Amniotic epithelial cell (primary cell): ENCODE results near the gene RORC.
"Not testable (repeated sequence)": the region's sequence is repeated elsewhere in the genome, so short reads cannot be mapped to it uniquely, and the experiment has no call there.

Experiments used
- DNase-seq: peaks from one replicate; pipeline ENCODE4 v3.0.0-alpha.2; 2010; ENCODE audit warnings: low read depth

The RORC gene

DNA sequence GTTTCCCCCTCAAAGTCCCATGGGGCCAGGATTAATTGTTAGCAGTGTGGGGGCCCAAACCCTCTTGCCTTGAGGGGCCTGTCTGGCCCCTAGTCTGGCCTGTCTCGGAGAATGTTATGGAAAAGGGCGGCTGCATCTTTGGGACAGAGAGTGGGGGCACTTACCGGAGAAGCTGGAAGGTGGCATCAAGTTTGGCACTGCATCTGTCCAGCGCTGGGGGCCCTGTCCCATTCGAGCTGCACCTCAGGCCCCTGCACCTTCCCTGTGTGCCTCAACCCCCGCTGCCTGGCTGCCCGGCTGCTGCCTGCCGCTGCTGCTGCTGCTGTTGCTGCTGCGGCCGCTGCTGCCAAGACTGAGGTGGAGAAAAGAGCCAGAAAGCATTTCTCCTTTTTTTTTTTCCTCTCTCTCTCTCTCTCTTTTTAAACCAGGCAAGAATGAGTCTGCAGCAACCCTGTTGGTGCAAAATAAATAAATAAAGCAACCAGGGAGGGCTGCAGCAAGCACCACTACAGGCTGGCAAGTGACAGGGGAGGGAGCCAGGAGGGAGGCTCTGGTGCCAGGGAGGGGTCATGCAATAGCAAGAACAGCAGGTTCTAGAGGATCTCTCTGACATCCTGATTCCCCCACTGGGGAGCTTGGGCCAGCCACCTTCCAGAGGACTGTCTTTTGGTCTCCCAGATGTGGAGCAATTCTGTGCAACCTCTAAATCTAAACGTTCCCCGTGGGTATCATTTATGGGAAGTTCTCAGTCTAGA, 26.4 kb downstream of the RORC start, which contains the start of gene LINGO4:
Gene LINGO4, minus strand, starts transcription at position 354 of the 755 bp plus-strand sequence. CDS start 2,715 bp downstream, outside the sequence.
- no peak for DNase-seq

DNA sequence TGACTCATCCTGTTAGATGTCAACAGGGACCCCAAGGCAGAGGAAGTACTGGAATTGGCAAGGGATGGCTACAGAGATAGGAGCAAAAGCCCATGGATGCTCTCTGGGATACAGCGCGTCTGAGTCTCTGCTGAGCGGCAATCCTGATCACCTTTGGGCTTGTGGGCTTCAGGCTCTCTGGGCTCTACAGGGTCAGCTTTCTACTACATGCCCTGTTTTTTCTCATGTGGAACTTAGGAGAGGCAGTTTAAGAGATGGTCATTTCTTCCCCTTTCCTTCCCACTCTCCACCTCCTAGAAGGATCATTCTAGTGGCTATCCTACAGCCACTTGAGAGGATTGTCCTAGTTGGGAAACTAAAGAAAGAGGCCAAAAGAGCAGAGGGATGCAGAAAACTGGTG, 27.7 kb downstream of the RORC start:
- DNase-seq: no peak

DNA sequence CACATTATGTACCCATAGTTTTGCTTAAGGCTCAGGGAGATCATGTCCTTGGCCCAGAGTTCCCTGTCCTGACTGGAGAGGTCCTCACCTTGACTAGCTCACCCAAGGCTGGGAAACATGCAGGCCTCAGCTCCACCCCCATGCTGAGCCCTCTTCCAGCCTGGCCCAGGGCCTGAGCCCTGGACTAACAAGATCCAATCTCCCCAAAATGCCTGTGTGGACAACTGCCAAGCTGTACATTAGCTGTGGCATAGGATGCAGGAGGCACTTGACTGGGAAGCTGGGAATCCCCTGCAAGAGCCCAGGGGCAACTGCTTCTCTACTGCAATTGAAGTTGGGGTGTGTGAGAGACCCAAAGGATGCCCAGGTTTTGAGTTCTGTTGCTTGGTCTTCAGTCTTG, 28.4 kb downstream of the RORC start:
- no peak for DNase-seq

DNA sequence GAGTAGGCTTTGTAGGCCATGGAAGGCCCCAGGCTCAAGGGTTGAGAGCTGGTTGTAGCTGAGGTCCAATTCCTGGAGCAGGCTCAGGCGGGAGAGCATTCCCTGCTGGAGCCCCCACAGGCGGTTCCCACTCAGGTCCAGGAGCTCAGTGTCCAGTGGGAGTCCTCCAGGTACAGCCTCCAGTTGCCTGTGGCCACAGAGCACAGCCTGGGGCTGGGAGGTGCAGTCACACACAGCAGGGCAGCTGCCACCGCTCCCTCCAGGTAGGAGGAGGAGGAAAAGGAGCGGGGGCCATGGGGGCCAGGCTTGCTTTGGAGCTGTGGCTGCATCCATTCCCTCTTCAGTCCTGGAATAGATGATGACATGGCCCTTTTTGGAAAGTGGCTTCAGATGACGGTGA, 29.2 kb downstream of the RORC start:
- DNase-seq: no peak

DNA sequence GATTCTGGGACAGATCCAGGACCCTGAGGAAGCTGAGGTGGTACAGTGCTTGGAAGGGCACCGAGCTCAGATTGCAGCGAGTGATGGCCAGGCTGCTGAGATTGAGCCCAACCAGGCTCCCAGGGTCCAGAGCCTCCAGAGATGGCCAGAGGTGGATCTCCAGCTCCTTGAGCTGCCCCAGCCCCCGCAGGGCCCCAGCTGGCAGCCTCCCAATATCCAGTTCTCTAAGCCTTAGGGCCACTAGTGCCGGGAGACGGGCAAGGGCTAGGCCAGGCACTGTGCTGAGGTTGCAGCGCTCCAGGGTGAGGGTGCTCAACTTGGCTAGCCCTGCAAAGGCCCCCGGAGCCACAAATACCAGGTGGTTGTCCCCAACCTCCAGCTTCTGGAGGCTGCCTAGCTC, 29.8 kb downstream of the RORC start:
- DNase-seq: no peak

DNA sequence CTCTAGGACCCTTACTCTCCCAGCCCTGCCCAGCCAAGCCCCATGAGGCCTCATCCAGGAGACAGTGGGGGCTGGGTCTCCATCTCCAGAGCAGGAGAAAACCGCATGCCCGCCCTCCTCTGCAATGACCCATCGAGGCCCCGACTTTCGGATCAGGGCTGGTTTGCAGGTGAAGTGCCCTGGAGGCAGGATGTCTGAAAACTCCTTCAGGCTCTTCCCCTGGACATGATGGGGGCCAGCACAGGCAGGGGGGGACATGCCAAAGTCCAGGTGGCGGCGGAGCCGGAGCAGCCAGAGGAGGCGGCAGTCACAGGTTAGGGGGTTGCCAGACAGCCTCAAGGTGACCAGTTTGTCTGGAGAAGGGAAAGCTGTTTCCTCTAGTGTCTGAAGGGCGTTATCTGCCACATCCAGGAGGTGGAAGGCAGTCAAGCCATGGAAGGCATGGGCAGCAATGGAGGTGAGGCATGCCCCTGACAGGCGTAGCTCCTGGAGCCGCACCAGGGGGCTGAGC, 30.2 kb downstream of the RORC start:
- no peak for DNase-seq

DNA sequence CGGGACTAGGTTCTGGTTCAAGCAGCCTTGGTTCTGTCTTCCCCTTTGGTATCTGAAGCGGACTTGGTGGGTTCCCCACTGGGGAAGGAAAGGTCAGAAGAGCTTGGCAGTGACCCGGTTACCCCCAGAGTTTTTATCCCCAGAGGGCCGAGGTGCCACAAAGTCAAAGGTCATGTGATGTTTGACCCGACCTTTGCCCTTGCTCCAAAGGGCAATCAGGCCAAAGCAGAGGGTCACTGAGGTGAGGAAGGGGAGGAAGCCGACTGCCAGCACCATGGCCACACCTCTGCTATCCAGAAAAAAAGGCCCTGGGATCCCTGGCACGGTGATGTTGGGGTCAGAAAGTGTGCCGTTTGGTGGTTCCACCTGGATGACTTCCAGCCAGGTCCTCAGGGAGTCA, 30.8 kb downstream of the RORC start:
- no peak for DNase-seq

DNA sequence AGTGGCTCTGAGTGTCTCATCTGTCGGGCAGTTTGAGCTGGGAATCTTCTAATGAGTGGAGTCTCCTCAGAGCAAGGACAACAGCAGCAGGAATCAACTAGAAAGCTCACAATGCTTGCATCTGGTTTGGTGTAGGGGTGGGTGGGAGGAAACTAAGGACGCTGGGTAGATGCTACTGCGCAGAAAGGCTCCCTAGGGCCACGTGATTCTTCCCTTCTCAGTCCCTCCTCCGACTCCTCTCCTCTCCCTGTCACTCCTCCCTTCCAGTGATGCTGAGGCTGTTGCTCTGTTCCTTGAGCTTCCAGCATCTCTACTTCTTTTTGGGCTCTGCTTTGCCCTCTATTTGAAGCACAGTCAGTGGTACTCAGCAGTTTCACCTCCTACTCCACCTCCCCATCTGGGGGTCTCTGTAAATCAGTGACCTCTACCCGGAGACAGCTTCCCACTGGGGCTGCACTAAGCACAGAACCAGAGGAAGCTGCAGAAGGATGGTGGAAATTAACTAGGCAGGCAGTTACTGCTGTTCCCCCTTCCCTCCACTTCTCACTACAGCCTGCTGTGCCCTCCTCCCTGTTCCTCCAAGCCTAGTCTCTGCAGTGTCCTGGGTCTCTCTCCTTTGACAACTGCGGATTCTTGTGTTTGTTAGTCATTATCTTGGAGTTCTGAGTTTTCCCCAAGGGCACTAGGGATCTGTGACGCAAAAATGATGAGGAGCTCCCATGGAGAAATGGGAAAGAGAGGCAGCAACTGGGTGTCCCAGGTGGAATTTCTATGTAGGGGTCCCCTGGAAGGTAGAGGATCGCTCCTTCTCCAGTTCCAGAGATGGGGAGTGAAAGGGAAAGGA, 32.2 kb downstream of the RORC start:
- no peak for DNase-seq

DNA sequence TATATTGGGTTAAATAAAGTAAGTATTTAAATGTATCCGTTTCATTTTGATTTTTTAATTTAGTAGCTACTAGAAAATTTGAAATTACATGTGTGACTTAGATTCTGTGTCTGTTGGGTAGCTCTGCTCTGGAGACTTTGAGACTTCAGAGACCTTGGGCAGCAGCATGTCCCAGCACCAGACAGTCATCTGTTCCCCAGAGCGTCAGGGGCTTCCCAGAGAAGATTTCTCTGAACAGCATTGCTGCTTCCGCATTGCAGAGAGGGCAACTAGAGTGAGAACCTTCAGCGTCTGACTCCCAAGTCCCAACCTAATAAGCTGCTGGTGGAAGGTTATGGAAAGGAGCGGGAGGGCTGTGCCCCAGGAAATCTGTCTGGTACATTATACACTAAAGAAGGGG, 33.0 kb downstream of the RORC start:
- no peak for DNase-seq

DNA sequence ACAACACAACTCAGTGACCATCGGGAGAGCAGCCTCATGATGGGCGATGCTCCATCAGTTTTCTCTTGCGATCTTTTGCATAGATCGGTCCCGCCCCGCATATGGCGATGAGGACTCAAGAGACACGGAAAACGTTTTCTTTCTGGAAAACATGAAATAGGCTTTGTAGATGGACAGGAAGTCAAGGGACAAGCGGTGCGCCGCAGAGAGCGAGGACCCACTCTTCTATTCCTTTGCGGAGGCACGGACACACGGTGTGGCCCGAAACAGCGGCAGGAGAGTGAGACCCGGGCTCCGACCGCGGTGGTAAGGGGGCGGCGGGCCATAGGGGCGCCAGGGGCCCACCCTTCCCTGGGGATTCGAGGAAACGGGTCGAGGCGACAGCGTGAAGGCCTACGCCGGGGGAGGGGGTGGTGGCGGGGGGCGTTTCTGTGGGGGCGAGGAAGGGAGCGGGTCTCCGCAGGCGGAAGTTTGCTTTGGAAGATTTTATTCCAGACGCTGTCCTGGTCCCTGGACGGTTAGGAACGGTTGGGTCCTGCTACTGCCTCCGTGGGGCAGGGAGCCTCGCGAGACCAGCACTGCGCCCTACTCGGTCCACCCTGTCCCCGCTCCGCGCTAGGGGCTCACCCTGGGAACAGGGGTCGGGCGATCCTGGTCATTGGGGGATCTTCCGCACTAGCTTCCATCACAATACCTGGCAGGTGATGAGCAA, 40.5 kb downstream of the RORC start:
- DNase-seq: no peak

DNA sequence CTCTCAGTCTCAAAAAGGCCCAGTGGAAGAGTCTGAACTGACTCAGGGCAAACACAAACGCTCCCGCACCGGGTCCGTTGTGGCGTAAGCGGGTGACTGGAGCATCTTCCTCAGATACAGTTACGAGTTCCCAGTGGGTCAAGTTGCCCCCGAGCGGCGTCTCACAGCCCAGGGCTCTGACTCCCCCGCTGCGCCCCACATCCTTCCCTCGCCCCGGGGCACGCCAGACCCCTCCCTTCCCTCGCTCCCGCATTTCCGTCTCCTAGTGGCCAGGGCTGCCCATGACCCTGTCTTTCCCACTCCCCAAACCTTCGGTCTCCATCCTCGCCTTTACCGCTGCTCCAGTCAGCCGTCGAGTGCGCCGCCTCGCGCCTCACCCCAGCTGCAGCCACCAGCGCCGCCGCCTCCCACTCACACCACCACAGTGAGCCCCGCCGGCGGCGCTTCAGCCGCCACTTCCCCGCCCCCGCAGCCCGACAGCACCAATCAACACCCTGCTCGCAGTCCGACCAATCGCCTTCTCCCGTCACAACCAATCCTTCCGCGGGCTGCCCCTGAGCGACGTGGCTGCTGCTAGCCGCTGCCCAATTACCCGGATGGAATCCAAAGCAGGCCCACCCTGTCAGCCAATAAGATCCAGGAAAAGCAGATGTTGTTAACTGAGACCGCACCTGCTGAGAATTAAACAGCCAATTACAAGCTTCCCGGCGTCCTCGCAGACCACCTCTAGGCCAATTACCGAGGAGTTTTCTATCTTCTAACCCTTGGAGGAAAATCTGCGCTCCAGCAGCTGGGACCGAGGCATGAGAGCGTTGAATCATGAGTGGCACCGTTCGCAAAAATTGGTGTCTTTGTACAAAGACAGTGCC, 41.3 kb downstream of the RORC start, which contains the start of gene TDRKH:
Gene TDRKH, minus strand, starts transcription at position 430 of the 869 bp plus-strand sequence. CDS start 7,478 bp downstream, outside the sequence.
- DNase-seq: peak; percentile 100

DNA sequence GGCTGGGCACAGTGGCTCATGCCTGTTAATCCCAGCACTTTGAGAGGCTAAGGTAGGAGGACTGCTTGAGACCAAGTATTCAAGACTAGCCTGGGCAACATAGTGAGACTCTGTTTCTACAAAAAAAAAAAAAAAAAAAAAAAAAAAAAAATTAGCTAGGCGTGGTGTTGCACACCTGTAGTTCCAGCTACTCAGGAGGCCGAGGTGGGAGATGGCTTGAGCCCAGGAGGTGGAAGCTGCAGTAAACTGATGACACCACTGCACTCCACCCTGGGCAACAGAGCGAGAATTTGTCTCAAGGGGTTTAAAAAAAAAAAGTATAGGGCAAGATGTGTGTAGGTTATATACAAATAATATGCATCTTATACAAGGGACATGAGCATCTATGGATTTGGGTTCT, 43.9 kb downstream of the RORC start:
- DNase-seq: no peak

DNA sequence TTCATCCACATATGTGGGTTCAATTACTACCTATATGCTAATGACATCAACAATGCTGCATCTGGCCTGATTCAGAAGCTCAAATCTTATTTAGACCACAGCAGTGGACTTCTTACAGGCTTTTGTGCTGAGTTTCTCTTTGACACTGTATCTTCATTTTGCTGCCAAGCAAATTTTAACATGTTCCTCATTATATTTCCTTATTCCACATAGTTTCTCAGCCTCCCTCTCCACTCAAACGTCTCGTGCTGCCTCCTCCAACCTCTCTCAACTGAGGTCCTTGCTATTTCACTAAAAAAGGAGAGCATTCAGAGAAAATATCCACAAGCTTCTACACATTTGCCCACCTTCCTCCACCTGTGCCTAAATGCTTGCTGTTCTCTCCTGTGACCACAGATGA, 47.8 kb downstream of the RORC start:
- no peak for DNase-seq

DNA sequence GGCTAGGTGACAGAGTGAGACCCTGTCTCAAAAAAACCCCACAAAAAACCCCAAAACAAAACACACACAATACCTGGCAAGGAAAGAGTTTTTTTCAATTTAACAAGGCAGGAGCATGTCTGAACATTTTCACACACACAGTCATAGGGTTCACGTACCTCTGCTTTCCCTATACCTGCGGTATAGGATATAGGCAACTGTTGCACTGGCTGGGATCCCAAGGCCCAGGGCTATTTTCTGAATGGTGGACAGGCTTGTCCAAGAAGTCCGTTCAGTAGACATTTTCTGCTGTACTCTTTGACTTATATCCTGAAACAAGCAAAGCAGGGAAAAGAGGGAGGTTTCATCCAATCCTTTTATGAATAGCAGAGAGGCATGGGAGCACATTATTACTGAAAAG, 48.9 kb downstream of the RORC start:
- DNase-seq: no peak

DNA sequence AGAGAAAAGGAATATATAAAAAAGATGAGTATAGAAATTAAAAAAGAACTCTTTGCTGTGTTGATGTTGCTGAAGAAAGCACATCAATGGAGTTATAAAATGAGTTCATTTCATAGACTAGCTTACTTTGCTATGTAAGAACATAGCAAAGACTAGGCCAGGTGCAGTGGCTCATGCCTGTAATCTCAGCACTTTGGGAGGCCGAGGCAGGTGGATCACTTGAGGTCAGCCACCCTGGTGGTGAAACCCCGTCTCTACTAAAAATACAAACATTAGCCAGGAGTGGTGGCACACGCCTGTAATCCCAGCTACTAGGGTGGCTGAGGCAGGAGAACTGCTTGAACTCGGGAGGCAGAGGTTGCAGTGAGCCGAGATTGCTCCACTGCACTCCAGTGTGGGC, 49.6 kb downstream of the RORC start:
- DNase-seq: not testable (repeated sequence)

DNA sequence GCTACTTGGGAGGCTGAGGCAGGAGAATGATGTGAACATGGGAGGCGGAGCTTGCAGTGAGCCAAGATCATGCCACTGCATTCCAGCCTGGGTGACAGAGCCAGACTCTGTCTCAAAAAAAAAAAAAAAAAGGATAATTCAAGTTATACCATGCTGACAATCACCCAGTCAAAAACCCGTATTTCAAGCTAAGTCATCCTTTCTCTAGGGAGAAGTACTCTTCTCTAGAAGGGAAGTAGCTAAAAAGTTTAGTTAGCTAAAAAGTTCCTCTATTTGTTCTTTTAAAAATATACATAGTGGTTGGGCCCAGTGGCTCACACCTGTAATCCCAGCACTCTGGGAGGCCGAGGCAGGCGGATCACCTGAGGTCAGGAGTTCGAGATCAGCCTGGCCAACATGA, 50.9 kb downstream of the RORC start:
- not testable (repeated sequence) for DNase-seq

DNA sequence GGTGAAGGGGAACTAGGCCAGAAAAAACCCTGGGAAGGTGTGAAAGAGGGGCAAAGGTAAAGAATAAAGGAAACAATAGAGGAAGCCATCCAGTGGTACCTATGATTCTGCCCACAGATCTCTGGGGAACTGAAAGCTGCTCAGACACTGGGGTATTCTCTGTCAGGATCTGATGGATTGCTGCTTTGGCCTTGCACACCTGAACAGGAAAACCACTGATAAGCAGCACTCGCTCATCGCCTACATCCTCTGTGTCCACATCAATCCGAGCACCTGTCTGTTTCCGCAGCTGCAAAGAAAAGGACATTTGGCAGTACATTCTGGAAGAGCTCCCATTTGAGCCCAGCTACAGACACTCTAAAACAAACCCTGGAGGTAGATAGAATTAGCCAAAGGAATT, 51.8 kb downstream of the RORC start:
- DNase-seq: no peak

DNA sequence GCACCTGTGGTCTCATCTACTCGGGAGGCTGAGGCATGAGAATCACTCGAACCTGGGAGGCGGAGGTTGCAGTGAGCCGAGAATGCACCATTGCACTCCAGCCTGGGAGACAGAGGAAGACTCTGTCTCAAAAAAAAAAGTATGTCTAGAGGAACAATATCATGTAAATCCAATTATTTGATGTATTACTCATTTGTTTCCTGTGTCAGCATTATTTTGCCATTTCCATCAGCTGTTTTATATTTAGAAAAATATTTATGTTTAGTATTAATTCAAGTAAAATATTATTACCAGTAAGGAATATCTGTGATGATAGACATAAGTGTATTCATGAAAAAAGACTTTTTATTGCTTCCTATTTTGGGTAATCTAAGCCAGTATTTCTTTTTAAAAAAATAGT, 54.3 kb downstream of the RORC start:
- no peak for DNase-seq

DNA sequence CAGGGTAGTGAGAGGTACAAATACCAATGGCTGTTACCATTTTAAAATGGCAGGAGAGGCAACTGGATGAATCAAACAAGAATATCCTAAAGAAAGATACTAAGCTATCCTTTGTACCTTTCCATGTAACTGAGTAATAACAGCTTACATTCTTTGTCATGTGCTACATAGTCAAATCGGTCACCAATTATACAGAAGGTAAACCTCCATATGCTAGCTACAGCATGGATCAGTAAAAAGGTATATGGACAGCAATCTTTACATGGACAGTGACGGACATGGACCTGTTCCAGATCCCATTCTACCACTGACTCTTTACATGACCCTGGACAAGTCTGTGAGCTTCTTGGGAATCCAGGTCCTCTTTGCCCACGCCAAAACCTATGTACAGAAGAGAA, 54.9 kb downstream of the RORC start:
- no peak for DNase-seq

DNA sequence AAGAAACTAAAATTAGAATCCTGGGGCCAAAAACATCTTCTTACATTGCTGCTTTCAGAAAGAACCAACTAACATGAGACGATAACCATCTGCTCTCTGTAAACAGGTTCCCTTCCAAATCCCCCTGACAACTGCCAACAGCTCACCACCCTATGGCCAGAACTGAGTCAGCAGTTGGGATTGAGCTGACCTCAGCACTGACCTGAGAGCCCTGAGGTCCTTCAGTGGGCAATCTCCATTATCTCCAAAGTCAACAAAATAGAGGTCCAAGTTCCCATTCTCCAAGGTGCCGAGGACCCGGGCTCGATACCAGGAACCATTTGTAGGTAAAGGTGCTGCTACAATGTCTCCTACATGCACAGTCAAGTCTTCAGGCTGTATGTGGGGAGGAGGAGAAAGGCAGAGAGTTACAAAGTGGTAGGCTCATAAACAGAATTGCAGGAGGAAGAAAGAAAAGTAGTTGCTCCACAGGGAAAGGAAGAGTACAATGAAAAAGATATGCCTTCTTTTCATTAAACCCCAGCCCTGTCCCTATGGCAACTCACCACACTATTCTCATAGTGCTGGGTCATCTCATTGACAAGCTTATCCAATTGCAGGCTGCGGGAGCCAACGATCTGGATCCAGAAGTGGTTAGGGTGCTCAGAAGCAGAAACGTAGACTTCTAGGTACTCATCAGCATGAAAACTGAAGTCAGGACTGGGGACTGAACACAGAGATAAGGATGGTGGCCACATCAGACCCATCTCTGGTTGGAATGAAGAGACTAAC, 55.5 kb downstream of the RORC start:
- no peak for DNase-seq
